Chondrocyte (in vitro differentiated cells): Measurements from ENCODE around the gene GINS2. TPM values are rescaled to one million over a fixed set of nuclear protein-coding genes. Genes with fewer than 3 reads are reported as not detected.

Experiments used
- DNase-seq: peaks from one replicate; pipeline ENCODE4 v3.0.0; 2021; ENCODE audit warnings: mixed read lengths, low spot score
- H3K27ac Mint-ChIP-seq: one replicate; pipeline ENCODE4 v1.8.0; 2021; ENCODE audit warnings: mild to moderate bottlenecking, moderate library complexity, mixed read lengths; ENCODE audit not compliant: unreplicated experiment
- H3K27me3 Mint-ChIP-seq: 2 replicates; pipeline ENCODE4 v1.8.0; 2021; ENCODE audit warnings: low read depth, mixed read lengths
- H3K36me3 Mint-ChIP-seq: 2 replicates; pipeline ENCODE4 v1.8.0; 2021; ENCODE audit warnings: low read depth, mixed read lengths
- H3K4me1 Mint-ChIP-seq: 2 replicates; pipeline ENCODE4 v1.8.0; 2021; ENCODE audit warnings: low read depth, mild to moderate bottlenecking, mixed read lengths
- H3K4me3 Mint-ChIP-seq: one replicate; pipeline ENCODE4 v1.8.0; 2021; ENCODE audit warnings: mild to moderate bottlenecking, moderate library complexity, mixed read lengths; ENCODE audit not compliant: unreplicated experiment
- H3K9me3 Mint-ChIP-seq: 2 replicates; pipeline ENCODE4 v1.8.0; 2021; ENCODE audit warnings: low read depth, mixed read lengths
- CTCF ChIP-seq: fragments of 200-600 bp; sonication (generic); IDR thresholded peaks from 2 replicates; pipeline ENCODE4 v1.5.0; 2021; ENCODE audit warnings: antibody characterized with exemption, mild to moderate bottlenecking, moderate library complexity
- total RNA-seq: library from RNA; stranded (reverse); gene quantifications from 3 replicates; pipeline ENCODE4 v1.2.1, GENCODE V29; 2021

Gene GINS2
- total RNA-seq, 1 donor from 2014 or later: 3.8 TPM

DNA sequence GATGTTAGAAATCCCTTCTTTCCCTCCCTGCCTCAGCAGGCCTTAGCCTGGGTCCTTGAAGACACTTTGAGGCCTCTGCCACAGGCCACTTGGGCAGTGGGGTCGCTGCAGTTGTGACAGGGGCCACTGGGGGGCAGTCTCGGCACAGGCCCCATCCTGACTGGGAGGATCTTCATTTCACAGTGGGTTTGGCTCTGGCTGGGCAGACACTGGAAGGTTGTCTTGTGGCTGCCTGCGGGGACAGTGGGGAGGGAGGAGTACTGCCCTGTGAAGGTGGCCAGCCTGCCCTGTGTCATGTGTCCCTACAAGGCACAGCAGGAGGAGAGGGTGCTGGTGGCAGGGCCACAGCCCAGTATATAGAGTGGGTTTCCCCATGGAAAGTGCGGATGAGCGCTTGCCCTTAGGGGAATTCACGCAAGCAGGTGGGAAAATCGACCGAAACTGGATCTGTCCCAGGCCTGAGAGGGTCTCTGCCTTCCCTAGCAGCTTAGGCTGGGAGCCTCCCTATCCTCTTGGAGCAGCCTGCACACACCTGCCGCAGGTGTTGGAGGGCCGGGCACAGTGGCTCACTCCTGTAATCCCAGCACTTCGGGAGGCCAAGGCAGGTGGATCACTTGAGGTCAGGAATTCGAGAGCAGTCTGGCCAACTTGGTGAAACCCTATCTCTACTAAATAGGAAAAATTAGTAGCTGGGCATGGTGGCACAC lies 28.8 kb downstream of the GINS2 start:
- peaks cover 10% of the 10 kb centered on the region for H3K36me3 Mint-ChIP-seq
- H3K4me1 Mint-ChIP-seq: no peaks in the 10 kb centered on the region
- no peak overlapping the region for H3K4me3 Mint-ChIP-seq
- no peak overlapping the region for H3K27ac Mint-ChIP-seq
- DNase-seq: peak; percentile 77
- no peaks in the 10 kb centered on the region for H3K9me3 Mint-ChIP-seq
- peak; percentile 87 for TF ChIP-seq CTCF
- H3K27me3 Mint-ChIP-seq: no peaks in the 10 kb centered on the region

DNA sequence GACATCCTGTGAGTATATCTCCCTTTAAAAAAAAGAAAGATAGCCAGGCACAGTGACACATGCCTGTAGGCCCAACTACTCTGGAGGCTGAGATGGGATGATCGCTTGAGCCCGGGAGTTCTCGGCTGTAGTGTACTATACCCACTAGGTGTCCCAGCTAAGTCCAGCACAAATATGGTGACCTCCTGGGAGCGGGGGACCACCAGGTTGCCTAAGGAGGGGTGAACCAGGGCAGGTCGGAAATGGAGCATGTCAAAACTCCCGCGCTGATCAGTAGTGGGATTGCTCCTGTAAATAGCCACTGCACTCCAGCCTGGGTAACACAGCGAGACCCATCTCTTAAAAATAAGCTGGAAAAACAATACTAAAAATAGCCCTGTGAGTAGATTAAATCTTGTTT lies 29.4 kb downstream of the GINS2 start:
- peak; percentile 41 for DNase-seq
- no peak for TF ChIP-seq CTCF
- Mint-ChIP-seq H3K9me3 (no peaks in the 10 kb centered on the region), H3K4me3 (no peak overlapping the region), H3K4me1 (no peaks in the 10 kb centered on the region), H3K27me3 (no peaks in the 10 kb centered on the region), H3K36me3 (peaks cover 10% of the 10 kb centered on the region), H3K27ac (no peak overlapping the region)

- no peak overlapping the region for H3K4me3 Mint-ChIP-seq
Observed at GRCh38 chr16:85658504-85659326, 30.0 kb downstream of the GINS2 start.

DNA sequence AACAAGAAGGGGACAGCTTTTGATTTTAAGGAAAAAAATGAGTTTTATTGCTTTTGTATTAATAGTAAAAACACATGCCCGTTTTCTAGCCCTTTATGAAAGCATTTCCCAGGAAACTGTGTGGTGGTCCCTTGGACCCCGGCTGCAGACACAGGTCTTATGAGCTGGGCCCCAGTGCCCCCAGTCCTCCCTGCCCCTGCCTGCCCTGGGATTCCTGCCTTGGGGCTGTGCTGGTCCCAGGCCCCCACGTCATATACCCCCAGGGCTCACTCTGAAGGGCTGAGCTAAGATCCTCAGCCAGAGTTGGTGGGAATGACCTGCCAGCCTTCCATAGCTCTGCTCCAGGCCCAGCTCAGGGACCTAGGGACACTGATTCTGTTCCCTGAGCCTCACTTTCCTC lies 30.8 kb downstream of the GINS2 start:
- Mint-ChIP-seq H3K4me1 (no peaks in the 10 kb centered on the region), H3K4me3 (no peak overlapping the region), H3K36me3 (peaks cover 7% of the 10 kb centered on the region), H3K27ac (no peak overlapping the region), H3K9me3 (no peaks in the 10 kb centered on the region), H3K27me3 (no peaks in the 10 kb centered on the region)
- TF ChIP-seq CTCF: no peak
- DNase-seq: peak; percentile 72

More at GRCh38 chr16:85658504-85659326, 30.0 kb downstream of the GINS2 start:
- H3K27ac Mint-ChIP-seq: no peak overlapping the region
- no peaks in the 10 kb centered on the region for H3K27me3 Mint-ChIP-seq
- H3K36me3 Mint-ChIP-seq: peaks cover 10% of the 10 kb centered on the region
- DNase-seq: peak; percentile 72
- H3K9me3 Mint-ChIP-seq: no peaks in the 10 kb centered on the region
- no peaks in the 10 kb centered on the region for H3K4me1 Mint-ChIP-seq
- TF ChIP-seq CTCF: no peak

DNA sequence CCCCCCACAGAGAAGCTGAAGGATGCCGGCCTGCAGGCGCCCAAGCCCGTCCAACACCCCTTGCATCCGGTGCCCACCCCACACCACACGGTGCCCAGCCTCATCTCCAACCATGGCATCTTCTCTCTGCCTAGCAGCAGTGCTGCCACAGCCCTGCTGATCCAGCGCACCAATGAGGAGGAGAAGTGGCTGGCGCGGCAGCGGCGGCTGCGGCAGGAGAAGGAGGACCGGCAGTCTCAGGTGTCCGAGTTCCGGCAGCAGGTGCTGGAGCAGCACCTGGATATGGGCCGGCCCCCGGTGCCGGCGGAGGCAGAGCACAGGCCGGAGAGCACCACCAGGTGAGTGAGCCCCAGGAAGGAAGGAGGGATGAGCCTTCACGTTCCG lies 31.5 kb downstream of the GINS2 start:
- peaks cover 4% of the 10 kb centered on the region for H3K36me3 Mint-ChIP-seq
- peaks cover 6% of the 10 kb centered on the region for H3K4me1 Mint-ChIP-seq
- H3K9me3 Mint-ChIP-seq: no peaks in the 10 kb centered on the region
- no peak overlapping the region for H3K4me3 Mint-ChIP-seq
- H3K27ac Mint-ChIP-seq: no peak overlapping the region
- peak; percentile 87 for DNase-seq
- no peak for TF ChIP-seq CTCF
- H3K27me3 Mint-ChIP-seq: no peaks in the 10 kb centered on the region
